ENCODE results near the gene PRMT2.

- TF ChIP-seq CTCF (conservative IDR thresholded peaks at IDR 0.05; ENCODE audit: low read depth in 2 of 2) = no peak
- TF ChIP-seq REST (IDR thresholded peaks at IDR 0.05; ENCODE audit: unreplicated experiment) = no peak
- TF ChIP-seq POLR2AphosphoS5 (IDR thresholded peaks at IDR 0.05; ENCODE audit: low read depth) = no peak
- no peak for TF ChIP-seq EZH2phosphoT487 (IDR thresholded peaks at IDR 0.05; ENCODE audit: unreplicated experiment)
- TF ChIP-seq STAT1 (IDR thresholded peaks at IDR 0.05; ENCODE audit: unreplicated experiment) = no peak
- TF ChIP-seq ETS1 (IDR thresholded peaks at IDR 0.05) = no peak
- TF ChIP-seq JUNB (IDR thresholded peaks at IDR 0.05; ENCODE audit: unreplicated experiment) = no peak
- no peak for TF ChIP-seq EZH2 (IDR thresholded peaks at IDR 0.05; ENCODE audit: low read depth, unreplicated experiment)
Observed at GRCh38 chr21:46618738-46619379, 16.6 kb upstream of the PRMT2 start.

Data from GM23338 (cell line).